Tongue (tissue), 3 donors: ENCODE data around the gene NOX1. TPM values are rescaled to one million over a fixed set of nuclear protein-coding genes. Genes with fewer than 3 reads are reported as not detected.
"Not testable (repeated sequence)": the region's sequence is repeated elsewhere in the genome, so short reads cannot be mapped to it uniquely, and the experiment has no call there.

Experiments used
- DNase-seq: peaks from one replicate; pipeline ENCODE4 v3.0.0-alpha.2; 2015
- small RNA-seq: library from RNA; depleted of rRNA; stranded (forward); fragments of <200 nt; gene quantifications from one replicate; pipeline ENCODE3, GENCODE V24; 2014; ENCODE audit warnings: low replicate concordance
- total RNA-seq: library from RNA; depleted of rRNA; stranded (reverse); fragments of >200 nt; gene quantifications from one replicate; pipeline ENCODE4 v1.2.3, GENCODE V29; 2014

NOX1 gene
- total RNA-seq, 1 donor from 2014 or later: not detected

- DNase-seq: no peak
Observed at GRCh38 chrX:100819534-100819836, 54.7 kb downstream of the NOX1 start.

- no peak for DNase-seq
Observed at GRCh38 chrX:100817340-100817739, 56.8 kb downstream of the NOX1 start.

- DNase-seq: no peak
Observed at GRCh38 chrX:100812216-100813158, 61.7 kb downstream of the NOX1 start.

GRCh38 chrX:100808265-100808664 lies 65.9 kb downstream of the NOX1 start:
- not testable (repeated sequence) for DNase-seq

GRCh38 chrX:100804780-100805179 lies 69.4 kb downstream of the NOX1 start:
- DNase-seq: no peak

GRCh38 chrX:100802843-100803242 lies 71.3 kb downstream of the NOX1 start:
- no peak for DNase-seq

GRCh38 chrX:100798484-100799214 lies 75.5 kb downstream of the NOX1 start:
- DNase-seq: no peak

GRCh38 chrX:100797359-100797758 lies 76.8 kb downstream of the NOX1 start:
- DNase-seq: no peak

- DNase-seq: not testable (repeated sequence)
Observed at GRCh38 chrX:100796371-100796770, 77.8 kb downstream of the NOX1 start.

Small RNA genes within 50 kb of the gene (small RNA-seq; reads per million reads assigned to genes)
- gene RF00411: not detected

Other genes starting within 250 kb of the NOX1 start
- 28.4 TPM for gene TSPAN6, start 237.6 kb downstream of the NOX1 start, total RNA-seq
- 30.4 TPM for gene SRPX2, start 230.2 kb downstream of the NOX1 start, total RNA-seq
- gene SYTL4, start 142.2 kb downstream of the NOX1 start, total RNA-seq: 7.7 TPM
- gene CSTF2, start 54.0 kb downstream of the NOX1 start, total RNA-seq: 11.4 TPM
- gene XKRX, start 54.6 kb upstream of the NOX1 start, total RNA-seq: 1.0 TPM
- gene ARL13A, start 95.3 kb upstream of the NOX1 start, total RNA-seq: not detected
- 12.3 TPM for gene TRMT2B, start 177.8 kb upstream of the NOX1 start, total RNA-seq
- gene TMEM35A, start 204.5 kb upstream of the NOX1 start, total RNA-seq: 1.7 TPM
- 11.2 TPM for gene CENPI, start 223.8 kb upstream of the NOX1 start, total RNA-seq